ENCODE results near the gene WDR93. TPM values are rescaled to one million over a fixed set of nuclear protein-coding genes. Genes with fewer than 3 reads are reported as not detected.

WDR93 gene
- total and polyA plus RNA-seq, 2 of the 4 experiments (the other 2 are of a cell fraction) = not detected

GRCh38 chr15:89666858-89667705, 23.5 kb upstream of the WDR93 start:
- Histone ChIP-seq H3K4ac (ENCODE audit: low read depth, low read length) (no peak overlapping the region), H3K18ac (ENCODE audit: low read depth, low read length) (no peak overlapping the region), H3K36me3 (ENCODE audit: control insufficient read depth, insufficient read depth, low read length) (no peaks in the 10 kb centered on the region), H4K5ac (ENCODE audit: low read depth, low read length) (no peak overlapping the region), H2AK9ac (replicated peaks; ENCODE audit: low read depth, low read length, poor library complexity) (no peak overlapping the region), H2BK120ac (ENCODE audit: low read depth, low read length) (no peak overlapping the region), H3K4me1 (ENCODE audit: control insufficient read depth, insufficient read depth, low read length) (peaks cover 14% of the 10 kb centered on the region), H3K27ac (ENCODE audit: insufficient read depth, low read length) (no peak overlapping the region), H3K27me3 (ENCODE audit: control insufficient read depth, insufficient read depth, low read length) (no peaks in the 10 kb centered on the region), H2AFZ (replicated peaks; ENCODE audit: low read length, poor library complexity) (no peak overlapping the region), H3K56ac (ENCODE audit: extremely low read depth, insufficient read depth, low read length) (no peak overlapping the region), H3K4me2 (ENCODE audit: low read depth, low read length) (no peak overlapping the region), H3K14ac (replicated peaks; ENCODE audit: low read depth, low read length) (no peak overlapping the region), H3K9ac (ENCODE audit: low read depth, low read length) (no peak overlapping the region), H3K23ac (ENCODE audit: low read depth, low read length) (no peak overlapping the region), H2BK15ac (ENCODE audit: low read depth, low read length) (no peak overlapping the region), H3K4me3 (ENCODE audit: insufficient read depth, low read depth, low read length) (no peak overlapping the region), H3K79me1 (ENCODE audit: low read depth in 1 of 2, low read length in 2 of 2) (peaks cover 0 to 6% of the 10 kb centered on the region in 2 experiments; a peak in 1 of 4 replicates), H4K8ac (ENCODE audit: low read depth in 2 of 2, low read length in 2 of 2) (no peak overlapping the region), H2BK5ac (ENCODE audit: low read depth, low read length, poor library complexity, severe bottlenecking) (no peak overlapping the region), H4K20me1 (ENCODE audit: insufficient read depth, low read length) (no peaks in the 10 kb centered on the region), H4K91ac (ENCODE audit: insufficient read depth, low read depth, low read length) (no peak overlapping the region), H2BK20ac (ENCODE audit: low read depth, low read length) (no peak overlapping the region), H3K9me3 (ENCODE audit: control insufficient read depth, insufficient read depth, low read length) (no peaks in the 10 kb centered on the region), H3K9me1 (ENCODE audit: insufficient read depth, low read length) (peaks cover 15% of the 10 kb centered on the region), H2AK5ac (ENCODE audit: low read depth, low read length) (no peak overlapping the region)
- no peak for ATAC-seq (ENCODE audit: low read depth)
- dilution Hi-C loops (cut with HindIII; ENCODE audit: low sequenced_read_pairs, unreplicated experiment) (no loop called here), intact Hi-C loops (cut with micrococcal nuclease) (no loop called here), in situ Hi-C loops (cut with MboI; ENCODE audit: low sequenced_read_pairs) (no loop called here)
- 77% methylated on average over 3 of the region's 13 CpGs; no CpG with 5 or more reads in 1 of the 2 experiments for WGBS, 2 experiments (ENCODE audit: extremely low coverage in 2 of 2, insufficient read length in 1 of 2)
- POLR2A ChIA-PET (ENCODE audit: unreplicated experiment) = no interaction called here
- DNase-seq = no peak
- CTCF ChIA-PET = no interaction called here
- TF ChIP-seq CHD1 (IDR thresholded peaks at IDR 0.05; ENCODE audit: low read depth, low read length) (no peak), CEBPB (IDR thresholded peaks at IDR 0.05; ENCODE audit: low read depth, low read length) (no peak), MXI1 (IDR thresholded peaks at IDR 0.05; ENCODE audit: borderline replicate concordance, low read depth, low read length) (no peak), POLR2A (IDR thresholded peaks at IDR 0.05; ENCODE audit: low read depth, low read length) (no peak), RFX5 (IDR thresholded peaks at IDR 0.05; ENCODE audit: low read depth, low read length) (no peak), MAFK (IDR thresholded peaks at IDR 0.05; ENCODE audit: low read depth, low read length) (no peak), RCOR1 (IDR thresholded peaks at IDR 0.05; ENCODE audit: insufficient replicate concordance, low read length) (no peak), BHLHE40 (IDR thresholded peaks at IDR 0.05; ENCODE audit: low read depth, low read length) (no peak), NFE2L2 (IDR thresholded peaks at IDR 0.05; ENCODE audit: low read depth, low read length) (no peak), RAD21 (IDR thresholded peaks at IDR 0.05; ENCODE audit: low read length) (no peak), MAZ (IDR thresholded peaks at IDR 0.05; ENCODE audit: borderline replicate concordance, low read depth, low read length) (no peak)
- TF ChIP-seq, protein P1, sequence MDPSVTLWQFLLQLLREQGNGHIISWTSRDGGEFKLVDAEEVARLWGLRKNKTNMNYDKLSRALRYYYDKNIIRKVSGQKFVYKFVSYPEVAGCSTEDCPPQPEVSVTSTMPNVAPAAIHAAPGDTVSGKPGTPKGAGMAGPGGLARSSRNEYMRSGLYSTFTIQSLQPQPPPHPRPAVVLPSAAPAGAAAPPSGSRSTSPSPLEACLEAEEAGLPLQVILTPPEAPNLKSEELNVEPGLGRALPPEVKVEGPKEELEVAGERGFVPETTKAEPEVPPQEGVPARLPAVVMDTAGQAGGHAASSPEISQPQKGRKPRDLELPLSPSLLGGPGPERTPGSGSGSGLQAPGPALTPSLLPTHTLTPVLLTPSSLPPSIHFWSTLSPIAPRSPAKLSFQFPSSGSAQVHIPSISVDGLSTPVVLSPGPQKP (IDR thresholded peaks at IDR 0.05; ENCODE audit: borderline replicate concordance, low read depth, low read length) = no peak
- TF ChIP-seq, protein P2, sequence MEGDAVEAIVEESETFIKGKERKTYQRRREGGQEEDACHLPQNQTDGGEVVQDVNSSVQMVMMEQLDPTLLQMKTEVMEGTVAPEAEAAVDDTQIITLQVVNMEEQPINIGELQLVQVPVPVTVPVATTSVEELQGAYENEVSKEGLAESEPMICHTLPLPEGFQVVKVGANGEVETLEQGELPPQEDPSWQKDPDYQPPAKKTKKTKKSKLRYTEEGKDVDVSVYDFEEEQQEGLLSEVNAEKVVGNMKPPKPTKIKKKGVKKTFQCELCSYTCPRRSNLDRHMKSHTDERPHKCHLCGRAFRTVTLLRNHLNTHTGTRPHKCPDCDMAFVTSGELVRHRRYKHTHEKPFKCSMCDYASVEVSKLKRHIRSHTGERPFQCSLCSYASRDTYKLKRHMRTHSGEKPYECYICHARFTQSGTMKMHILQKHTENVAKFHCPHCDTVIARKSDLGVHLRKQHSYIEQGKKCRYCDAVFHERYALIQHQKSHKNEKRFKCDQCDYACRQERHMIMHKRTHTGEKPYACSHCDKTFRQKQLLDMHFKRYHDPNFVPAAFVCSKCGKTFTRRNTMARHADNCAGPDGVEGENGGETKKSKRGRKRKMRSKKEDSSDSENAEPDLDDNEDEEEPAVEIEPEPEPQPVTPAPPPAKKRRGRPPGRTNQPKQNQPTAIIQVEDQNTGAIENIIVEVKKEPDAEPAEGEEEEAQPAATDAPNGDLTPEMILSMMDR (conservative IDR thresholded peaks at IDR 0.05; ENCODE audit: low read depth, low read length) = no peak
- no TSS peak for BruUV-seq (replicated peaks)

Data from IMR-90 (cell line).